NT2/D1 (cell line): ENCODE data around the gene SLC12A8.

Experiments
- SUZ12 ChIP-seq: IDR thresholded peaks from 2 replicates; pipeline ENCODE4 v1.6.1; 2011; ENCODE audit not compliant: insufficient read length, insufficient read depth; ENCODE audit errors: extremely low read depth
- ZNF274 ChIP-seq: IDR thresholded peaks from 2 replicates; pipeline ENCODE4 v1.6.1; 2011; ENCODE audit warnings: mild to moderate bottlenecking, low read depth, low read length

- TF ChIP-seq ZNF274: no peak
- no peak for TF ChIP-seq SUZ12
These were observed 169.7 kb downstream of the SLC12A8 start for GRCh38 chr3:125042725-125043406.
